ENCODE data around the gene TVP23C.
"Not testable (repeated sequence)": the region's sequence is repeated elsewhere in the genome, so short reads cannot be mapped to it uniquely, and the experiment has no call there.

Gene TVP23C

GRCh38 chr17:15563375-15563857, at the start of gene TVP23C:
TSS of gene TVP23C (minus strand) at chr17:15563483. CDS start at chr17:15563448, 35 bp downstream.
- peak; percentile 73 for DNase-seq

- not testable (repeated sequence) for DNase-seq
Observed at GRCh38 chr17:15592960-15593359, 29.7 kb upstream of the TVP23C start.

GRCh38 chr17:15591986-15592385, 28.7 kb upstream of the TVP23C start:
- not testable (repeated sequence) for DNase-seq

GRCh38 chr17:15590844-15591243, 27.6 kb upstream of the TVP23C start:
- not testable (repeated sequence) for DNase-seq

- not testable (repeated sequence) for DNase-seq
Observed at GRCh38 chr17:15589544-15590536, 26.6 kb upstream of the TVP23C start.

GRCh38 chr17:15588017-15588416, 24.7 kb upstream of the TVP23C start:
- not testable (repeated sequence) for DNase-seq

- DNase-seq = not testable (repeated sequence)
Observed at GRCh38 chr17:15583313-15583712, 20.0 kb upstream of the TVP23C start.

GRCh38 chr17:15581462-15581861, 18.2 kb upstream of the TVP23C start:
- DNase-seq = not testable (repeated sequence)

- not testable (repeated sequence) for DNase-seq
Observed at GRCh38 chr17:15576848-15577247, 13.6 kb upstream of the TVP23C start.

- DNase-seq = not testable (repeated sequence)
Observed at GRCh38 chr17:15574660-15575059, 11.4 kb upstream of the TVP23C start.

- DNase-seq = not testable (repeated sequence)
Observed at GRCh38 chr17:15573870-15574269, 10.6 kb upstream of the TVP23C start.

GRCh38 chr17:15562613-15563374, 489 bp downstream of the TVP23C start:
- not testable (repeated sequence) for DNase-seq

- not testable (repeated sequence) for DNase-seq
Observed at GRCh38 chr17:15561439-15561838, 1.8 kb downstream of the TVP23C start.

- not testable (repeated sequence) for DNase-seq
Observed at GRCh38 chr17:15558403-15559105, 4.7 kb downstream of the TVP23C start.

GRCh38 chr17:15557334-15557832, 5.9 kb downstream of the TVP23C start:
- not testable (repeated sequence) for DNase-seq

GRCh38 chr17:15552932-15553331, 10.4 kb downstream of the TVP23C start:
- not testable (repeated sequence) for DNase-seq

- DNase-seq = not testable (repeated sequence)
Observed at GRCh38 chr17:15549552-15549951, 13.7 kb downstream of the TVP23C start.

GRCh38 chr17:15546604-15547003, 16.7 kb downstream of the TVP23C start:
- not testable (repeated sequence) for DNase-seq

- DNase-seq = not testable (repeated sequence)
Observed at GRCh38 chr17:15540371-15541219, 22.7 kb downstream of the TVP23C start.

GRCh38 chr17:15533122-15533521, 30.2 kb downstream of the TVP23C start:
- DNase-seq = not testable (repeated sequence)

Data from activated T-cell treated with anti-CD3 and anti-CD28 coated beads, Interleukin-2, amount 50 U/mL, for 1 hour (primary cell).